Measurements from ENCODE around the gene SUPT6H.

DNA sequence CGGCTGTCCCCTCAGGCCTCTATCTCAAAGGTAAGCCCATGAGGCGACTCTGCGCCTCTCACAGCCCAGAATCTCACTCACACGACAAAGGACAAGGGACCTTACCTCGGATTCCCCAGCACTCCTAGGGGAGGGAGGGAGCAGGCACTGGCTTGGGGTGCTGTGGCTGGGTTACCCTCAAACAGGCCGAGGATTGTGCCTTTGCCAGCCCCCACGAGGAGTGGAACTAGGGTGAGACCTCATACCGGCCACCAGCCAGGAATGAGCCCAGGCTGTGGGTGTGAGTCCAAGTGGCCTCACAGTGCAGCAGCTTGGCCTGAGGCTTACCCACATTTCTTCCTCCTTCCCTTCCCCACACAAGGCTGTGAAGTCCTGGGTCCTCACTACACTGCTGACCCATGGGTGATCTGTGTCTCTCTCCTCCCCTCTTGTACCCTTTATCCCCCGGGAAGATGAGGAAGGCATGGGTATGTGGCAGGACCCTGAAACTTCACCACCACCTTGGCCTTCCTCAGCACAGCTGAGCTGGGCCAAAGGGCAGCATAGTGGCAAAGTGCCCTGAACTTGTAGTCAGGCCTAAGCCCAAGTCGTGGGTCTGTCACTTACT, 43.8 kb downstream of the SUPT6H start:
- TF ChIP-seq CTCF (IDR thresholded peaks at IDR 0.05) (no peak), POLR2A (IDR thresholded peaks at IDR 0.05) (no peak)
